ENCODE data around the gene CAPN9.
"Not testable (repeated sequence)": the region's sequence is repeated elsewhere in the genome, so short reads cannot be mapped to it uniquely, and the experiment has no call there.

CAPN9 gene

GRCh38 chr1:230746617-230747016 lies 571 bp upstream of the CAPN9 start:
- no peak for DNase-seq (ENCODE audit: low spot score)

DNA sequence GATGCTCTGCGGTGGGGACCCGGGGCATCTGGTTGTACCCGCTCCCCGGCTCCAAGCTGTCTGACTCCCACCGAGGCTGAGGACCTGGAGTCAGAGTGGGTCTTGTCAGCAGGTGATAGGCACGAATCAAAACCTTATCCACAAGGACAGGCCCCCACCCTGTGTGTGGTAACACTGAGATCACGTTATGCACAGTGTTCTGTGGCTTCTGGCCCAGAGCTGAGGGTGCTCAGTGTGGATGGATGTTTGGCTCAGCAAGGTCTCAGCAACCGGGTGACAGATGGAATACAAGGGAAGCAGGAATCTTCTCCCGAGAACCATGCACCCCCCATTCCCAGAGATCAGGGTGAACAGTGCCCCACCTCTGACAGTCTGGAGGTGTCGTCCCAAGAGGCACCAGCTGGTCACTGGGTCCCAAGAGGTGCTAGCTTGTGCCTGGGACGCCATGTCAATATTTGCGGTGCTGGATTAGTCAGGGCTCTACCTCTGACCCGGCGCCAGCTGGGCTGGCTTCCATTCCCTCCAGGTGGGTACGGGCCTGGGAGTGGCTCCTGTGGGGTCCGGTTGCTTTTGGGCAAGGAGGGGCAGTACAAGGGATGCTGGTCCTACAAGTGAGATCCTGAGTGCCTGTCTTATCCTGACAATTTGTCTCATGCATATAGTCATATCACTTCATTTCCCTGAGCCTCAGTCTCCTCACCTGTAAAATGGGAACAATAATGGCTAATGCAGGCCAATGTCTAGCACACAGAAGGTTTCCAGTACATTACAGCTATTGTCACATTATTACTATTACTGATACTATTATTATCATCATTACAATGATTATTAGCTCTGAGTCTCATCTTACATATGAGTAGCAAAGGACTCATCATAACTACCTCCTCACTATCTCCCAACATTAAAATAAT lies 957 bp downstream of the CAPN9 start:
- no peak for DNase-seq (ENCODE audit: low spot score)

- no peak for DNase-seq (ENCODE audit: low spot score)
These were observed 2.0 kb downstream of the CAPN9 start for GRCh38 chr1:230749150-230749549.

DNA sequence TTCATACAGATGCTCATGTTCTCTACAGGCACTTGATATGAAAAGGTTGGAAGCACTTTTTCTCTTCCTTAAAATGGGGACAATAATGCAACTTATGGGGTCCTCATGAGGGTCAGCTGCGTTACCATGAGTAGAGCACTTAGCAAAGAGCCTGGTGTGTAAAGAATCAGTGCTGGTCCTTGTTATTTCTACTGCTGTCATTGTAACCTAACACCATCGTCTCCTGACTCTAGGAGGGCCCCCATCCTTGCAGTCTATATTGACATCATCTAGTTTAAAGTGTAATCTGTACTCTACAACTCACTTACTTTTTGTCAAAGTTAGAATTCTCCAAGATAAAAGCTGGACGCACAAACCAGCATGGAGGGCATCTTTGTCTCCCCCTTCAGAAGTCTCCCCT lies 2.4 kb downstream of the CAPN9 start:
- DNase-seq (ENCODE audit: low spot score) = no peak

DNA sequence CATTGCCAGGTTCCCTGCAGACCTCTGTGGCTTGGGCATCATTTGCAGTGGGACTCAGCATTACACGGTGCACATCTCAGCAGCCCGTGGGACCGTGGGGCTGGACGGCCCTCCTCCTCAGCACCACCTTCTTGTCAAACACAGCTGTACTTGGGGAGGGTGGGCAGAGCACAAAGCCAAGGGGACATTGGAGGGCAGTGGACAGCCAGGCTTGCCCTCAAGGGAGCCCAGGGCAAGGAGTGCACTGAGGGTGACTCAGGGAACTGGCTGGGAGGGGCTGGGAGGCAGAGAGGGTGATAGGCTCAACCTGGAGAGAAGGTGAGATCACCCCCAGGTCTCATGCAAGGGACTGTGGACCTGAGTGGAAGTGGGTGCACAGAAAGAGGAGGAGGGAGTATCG lies 3.4 kb downstream of the CAPN9 start:
- DNase-seq (ENCODE audit: low spot score) = no peak

DNA sequence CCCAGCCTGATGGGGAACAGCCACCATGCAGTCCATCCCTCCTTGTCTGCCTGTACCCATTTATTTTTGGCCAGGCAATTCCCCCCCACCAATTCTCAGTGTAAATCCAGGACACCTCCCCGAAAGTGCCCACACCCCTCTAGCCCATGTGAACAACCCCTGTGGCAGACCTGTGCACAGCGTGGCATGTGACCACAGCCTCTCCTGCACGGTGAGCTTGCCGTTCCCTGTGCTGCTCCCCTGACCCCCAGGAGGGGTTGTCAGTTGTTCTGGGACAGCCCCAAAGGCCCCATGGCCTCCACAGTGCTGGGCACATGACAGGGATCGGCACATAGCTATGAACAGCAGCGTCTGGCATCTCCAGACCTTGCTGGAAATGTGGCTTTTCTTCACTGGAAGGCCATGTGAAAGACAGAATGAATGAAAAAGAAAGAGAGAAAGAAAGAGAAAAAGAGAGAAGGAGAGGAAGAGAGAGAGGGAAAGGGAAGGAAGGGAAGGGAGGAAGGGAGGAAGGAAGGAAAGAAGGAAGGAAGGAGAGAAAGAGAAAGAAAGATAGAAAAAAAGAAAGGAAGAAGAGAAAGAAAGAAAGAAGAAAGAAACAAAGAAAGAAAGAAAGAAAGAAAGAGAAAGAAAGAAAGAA lies 3.9 kb downstream of the CAPN9 start:
- no peak for DNase-seq (ENCODE audit: low spot score)

DNA sequence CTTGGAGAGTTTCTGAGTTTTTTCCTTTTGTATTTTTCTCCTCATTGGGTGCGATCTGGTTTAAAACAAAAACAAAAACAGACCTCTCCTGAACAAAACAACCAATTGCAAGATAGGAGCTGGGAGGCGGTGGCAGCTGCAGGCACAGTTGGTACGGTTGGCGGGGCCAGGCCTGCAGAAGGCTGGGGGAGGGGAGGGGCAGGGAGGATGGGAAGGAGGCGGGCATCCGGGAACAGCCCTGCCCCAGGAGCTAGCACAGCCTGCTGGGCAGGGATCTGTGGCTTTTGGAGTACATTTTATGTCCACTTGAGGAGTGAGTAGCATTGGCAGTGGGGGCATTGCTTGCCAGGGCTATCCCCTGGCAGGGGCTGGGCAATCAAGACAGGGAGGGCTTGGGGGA lies 5.2 kb downstream of the CAPN9 start:
- no peak for DNase-seq (ENCODE audit: low spot score)

DNA sequence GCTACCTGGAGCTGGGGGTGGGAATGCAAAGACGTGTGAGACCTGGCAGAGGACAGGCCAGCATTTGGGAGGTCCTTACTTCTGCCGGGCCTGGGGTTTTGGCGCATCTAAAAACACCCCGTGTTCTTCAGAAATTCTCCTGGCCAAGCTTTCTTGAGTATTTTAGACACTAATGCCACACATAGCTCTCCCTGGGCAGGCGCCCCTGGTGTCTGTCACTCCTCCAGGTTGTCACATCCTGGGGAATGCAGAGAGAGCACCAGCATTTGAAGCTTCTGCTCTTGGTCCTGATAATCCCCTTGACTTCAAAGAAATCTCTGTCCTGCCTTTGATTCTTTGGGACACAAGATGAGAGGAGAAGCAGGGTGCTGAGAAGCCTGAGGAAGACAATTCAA lies 6.0 kb downstream of the CAPN9 start:
- no peak for DNase-seq (ENCODE audit: low spot score)

DNA sequence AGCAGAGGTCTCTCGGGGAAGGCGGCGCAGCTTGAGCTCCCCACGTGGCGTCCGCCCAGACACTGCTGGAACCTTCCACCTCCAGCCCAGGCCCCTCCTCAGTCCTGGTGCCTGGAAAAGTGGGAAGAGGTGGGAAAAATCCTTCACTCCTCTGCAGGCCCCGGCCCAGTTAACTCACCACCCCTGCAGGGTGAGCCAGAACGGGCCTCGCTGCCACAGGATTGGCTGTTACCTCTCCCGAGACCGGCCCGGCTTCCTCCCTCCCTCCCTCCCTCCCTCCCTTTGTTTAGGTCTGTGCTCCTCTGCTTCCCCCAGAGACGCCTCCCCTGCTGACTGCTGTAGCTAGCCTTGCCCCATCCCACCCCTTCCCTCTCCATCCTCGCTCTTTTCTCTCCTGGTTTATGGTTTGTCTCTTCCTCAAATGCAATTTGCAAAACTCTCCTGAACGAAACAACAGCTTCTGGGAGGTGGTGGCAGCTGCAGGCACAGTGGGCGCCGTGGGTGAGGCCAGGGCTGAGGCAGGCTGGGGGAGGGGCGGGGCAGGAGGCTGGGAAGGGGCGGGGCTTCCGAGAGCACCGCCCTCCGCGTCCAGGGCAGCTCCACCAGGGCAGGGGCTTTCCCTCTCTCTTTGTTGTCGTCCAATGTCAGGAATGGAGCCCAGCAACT lies 6.5 kb downstream of the CAPN9 start:
- DNase-seq (ENCODE audit: low spot score) = no peak

DNA sequence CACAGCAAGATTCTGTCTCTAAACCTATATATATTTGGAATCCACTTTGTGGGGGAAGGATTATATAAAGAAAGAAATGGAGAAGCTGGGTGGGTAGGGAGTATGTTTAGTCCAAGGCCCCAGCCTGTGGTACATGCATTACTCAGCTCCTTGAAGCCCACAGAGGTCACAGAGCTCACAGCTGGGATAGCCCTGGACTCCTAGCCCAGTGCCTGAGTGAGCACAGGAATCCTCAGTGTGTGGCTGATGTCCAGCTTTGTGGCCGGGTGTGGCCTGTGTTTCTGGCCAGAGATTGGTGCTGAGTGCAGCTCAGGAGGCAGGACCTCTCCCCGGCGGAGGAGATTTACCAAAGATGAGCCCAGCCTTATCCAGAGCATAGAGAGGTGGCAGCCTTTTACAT lies 7.6 kb downstream of the CAPN9 start:
- DNase-seq (ENCODE audit: low spot score) = no peak

GRCh38 chr1:230757856-230758708 lies 10.9 kb downstream of the CAPN9 start:
- no peak for DNase-seq (ENCODE audit: low spot score)

DNA sequence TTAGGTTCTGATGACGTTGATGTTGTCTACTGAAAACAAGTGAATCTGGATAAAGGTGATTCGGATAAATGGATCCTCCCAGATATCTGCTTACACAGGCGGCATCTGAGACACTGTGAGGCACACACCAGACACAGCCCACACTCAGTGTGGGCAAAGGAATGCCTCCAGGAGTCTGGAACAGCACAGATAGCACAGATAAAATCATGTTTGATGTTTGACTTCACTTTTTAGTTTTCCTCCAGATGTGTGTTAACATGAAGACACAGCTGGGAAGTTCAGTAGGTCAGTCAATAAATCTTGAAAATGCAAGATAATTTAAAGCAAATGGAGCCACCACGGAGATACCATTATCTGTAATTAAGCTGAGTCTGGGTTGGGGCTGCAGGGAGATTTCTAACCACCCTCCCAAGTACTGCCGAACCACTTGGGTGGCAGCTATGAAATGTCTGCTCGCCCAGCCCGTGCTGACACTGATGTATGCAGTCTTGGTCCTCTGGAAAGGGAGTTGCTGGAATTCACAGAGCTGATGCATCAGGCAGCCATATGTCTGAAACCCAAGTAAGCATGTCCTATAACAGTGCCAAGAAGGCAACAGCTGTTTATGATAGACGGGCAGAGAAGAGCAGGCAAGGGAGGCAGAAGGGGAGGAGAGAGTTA lies 11.7 kb downstream of the CAPN9 start:
- DNase-seq (ENCODE audit: low spot score) = no peak

- no peak for DNase-seq (ENCODE audit: low spot score)
These were observed 12.3 kb downstream of the CAPN9 start for GRCh38 chr1:230759369-230760065.

DNA sequence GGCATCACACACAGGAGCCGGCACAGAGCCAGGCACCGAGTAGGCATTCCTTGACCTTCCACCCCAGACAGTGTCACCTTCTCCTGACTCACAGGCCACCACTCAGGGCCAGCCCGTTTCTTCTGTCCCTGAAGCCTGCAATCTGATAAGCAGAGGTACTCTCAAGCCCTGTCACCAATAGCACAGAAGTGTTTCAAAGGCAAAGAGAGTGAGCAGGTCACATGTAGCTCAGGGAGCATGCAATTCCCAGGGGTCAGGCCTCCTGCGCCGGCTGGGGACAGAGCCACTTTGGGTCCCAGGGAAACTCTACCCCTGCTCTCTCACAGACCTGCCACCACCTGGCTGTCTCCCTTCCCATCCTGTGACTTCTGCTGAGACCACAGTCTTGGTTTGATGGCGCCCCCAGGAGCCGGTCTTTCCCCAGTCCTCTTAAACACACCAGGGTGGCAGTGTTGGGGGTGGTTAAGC lies 13.2 kb downstream of the CAPN9 start:
- no peak for DNase-seq (ENCODE audit: low spot score)

GRCh38 chr1:230761443-230762167 lies 14.4 kb downstream of the CAPN9 start:
- no peak for DNase-seq (ENCODE audit: low spot score)

GRCh38 chr1:230763927-230764591 lies 16.9 kb downstream of the CAPN9 start:
- DNase-seq (ENCODE audit: low spot score) = no peak

GRCh38 chr1:230766318-230766717 lies 19.1 kb downstream of the CAPN9 start:
- DNase-seq (ENCODE audit: low spot score) = no peak

DNA sequence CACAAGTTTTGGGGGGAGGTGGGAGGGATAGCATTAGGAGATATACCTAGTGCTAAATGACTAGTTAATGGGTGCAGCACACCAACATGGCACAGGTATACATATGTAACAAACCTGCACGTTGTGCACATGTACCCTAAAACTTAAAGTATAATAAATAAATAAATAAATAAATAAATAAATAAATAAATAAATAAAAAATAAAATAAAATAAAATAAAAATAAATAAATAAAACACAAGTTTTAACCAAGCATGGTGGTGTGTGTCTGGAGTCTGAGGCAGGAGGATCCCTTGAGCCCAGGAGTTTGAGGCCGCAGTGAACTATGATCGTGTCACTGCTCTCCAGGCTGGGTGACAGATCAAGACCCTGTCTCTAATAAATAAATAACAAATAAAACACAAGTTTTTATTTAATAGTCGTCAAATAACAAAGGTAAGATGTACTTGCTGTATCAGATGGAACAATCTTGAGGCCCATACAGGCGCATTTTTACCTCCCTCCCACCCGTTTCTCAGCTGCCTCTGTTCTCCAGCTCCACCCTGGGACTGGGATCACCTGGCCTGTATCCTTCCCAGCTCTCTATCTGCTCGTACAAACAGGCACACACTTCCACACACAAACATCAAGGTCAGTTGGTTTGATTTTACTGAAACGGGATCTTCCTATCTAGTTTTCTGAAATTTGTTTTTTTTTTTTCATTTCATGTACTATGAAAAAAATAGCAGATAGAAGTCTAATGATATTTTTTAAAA lies 20.8 kb downstream of the CAPN9 start:
- DNase-seq (ENCODE audit: low spot score) = not testable (repeated sequence)
